Prostate gland (tissue), 2 donors: ENCODE results near the gene CMTM1.

Experiments
- CTCF ChIP-seq, 4 experiments: fragments of 200-600 bp in 2 of 4; fragments of 450-650 bp in 2 of 4; sonication (generic) in 2 of 4; IDR thresholded peaks; 1 replicate in 3 of 4; 2 replicates in 1 of 4; pipeline ENCODE4 v1.5.1; 2016 to 2019; ENCODE audit warnings: antibody characterized with exemption in 4 of 4, mild to moderate bottlenecking in 2 of 4, moderate library complexity in 2 of 4
- POLR2A ChIP-seq: fragments of 450-650 bp; IDR thresholded peaks from one replicate; pipeline ENCODE4 v1.6.1; 2016; ENCODE audit warnings: antibody characterized with exemption, mild to moderate bottlenecking
- POLR2AphosphoS5 ChIP-seq: sonication (generic); formaldehyde crosslinking; IDR thresholded peaks from one replicate; pipeline ENCODE4 v1.6.1; 2017; ENCODE audit warnings: antibody characterized with exemption

GRCh38 chr16:66563574-66564334 lies 2.5 kb upstream of the CMTM1 start:
- TF ChIP-seq CTCF (IDR thresholded peaks at IDR 0.05), result no peak
- TF ChIP-seq POLR2A, result no peak
- no peak for TF ChIP-seq POLR2AphosphoS5
